Measurements from ENCODE around the gene PEF1.

The PEF1 gene

DNA sequence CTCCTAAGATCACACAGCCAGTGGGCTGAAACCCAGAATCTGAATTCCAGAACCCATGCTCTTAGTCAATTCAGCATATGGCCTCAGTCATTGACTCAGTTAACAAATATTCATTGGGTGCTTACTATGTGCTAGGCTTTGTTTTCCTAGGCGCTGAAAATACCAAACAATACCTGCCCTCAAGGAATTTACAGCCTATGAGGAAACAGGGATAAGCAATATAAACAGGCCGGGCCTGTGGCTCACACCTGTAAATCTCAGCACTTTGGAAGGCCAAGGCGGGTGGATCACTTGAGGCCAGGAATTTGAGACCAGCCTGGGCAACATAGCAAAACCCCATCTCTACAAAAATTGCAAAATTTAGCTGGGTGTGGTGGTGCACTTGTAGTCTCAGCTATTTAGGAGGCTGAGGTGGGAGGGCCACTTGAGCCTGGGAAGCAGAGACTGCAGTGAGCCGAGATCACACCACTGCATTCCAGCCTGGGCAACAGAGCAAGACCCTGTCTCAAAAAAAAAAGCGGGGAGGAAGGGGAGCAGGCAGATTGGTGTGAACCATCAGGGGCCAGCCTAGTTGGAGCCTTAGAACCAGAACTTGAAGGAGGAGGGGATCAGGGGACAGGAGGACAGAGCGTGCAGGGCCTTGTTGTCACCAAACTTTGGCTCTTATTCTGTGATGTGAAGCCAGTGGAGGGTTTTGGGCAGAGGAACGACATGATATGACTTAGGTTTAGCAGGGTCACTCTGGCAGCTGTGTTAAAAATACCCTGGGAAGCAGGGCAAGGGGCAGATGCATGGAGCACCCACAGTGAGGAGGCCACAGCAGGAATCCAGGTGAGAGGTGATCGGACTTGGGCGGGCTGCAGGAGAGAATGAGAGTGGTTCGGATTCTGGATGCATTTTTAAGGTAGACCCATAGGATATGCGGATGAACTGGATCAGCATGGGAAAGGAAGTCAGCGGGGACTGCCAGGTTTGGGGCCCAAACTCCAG is 62.6 kb downstream of the PEF1 start:
- DNase-seq, result no peak

GRCh38 chr1:31580891-31581603 is 63.6 kb downstream of the PEF1 start:
- DNase-seq, result no peak

- no peak for DNase-seq
Measured at GRCh38 chr1:31580513-31580870, 64.2 kb downstream of the PEF1 start.

Measured in CD4-positive, alpha-beta T cell treated with Interleukin-12 subunit alpha and Interleukin-12 subunit beta, for 1 hour (primary cell).